ENCODE measurements around the gene ZNF22. TPM values are rescaled to one million over a fixed set of nuclear protein-coding genes. Genes with fewer than 3 reads are reported as not detected.

ZNF22 gene
- total and polyA plus RNA-seq, 2 of the 8 experiments (the other 6 are each of a cell fraction or from before 2014, with no cell fraction given), result 18.2 to 45.2 TPM

DNA sequence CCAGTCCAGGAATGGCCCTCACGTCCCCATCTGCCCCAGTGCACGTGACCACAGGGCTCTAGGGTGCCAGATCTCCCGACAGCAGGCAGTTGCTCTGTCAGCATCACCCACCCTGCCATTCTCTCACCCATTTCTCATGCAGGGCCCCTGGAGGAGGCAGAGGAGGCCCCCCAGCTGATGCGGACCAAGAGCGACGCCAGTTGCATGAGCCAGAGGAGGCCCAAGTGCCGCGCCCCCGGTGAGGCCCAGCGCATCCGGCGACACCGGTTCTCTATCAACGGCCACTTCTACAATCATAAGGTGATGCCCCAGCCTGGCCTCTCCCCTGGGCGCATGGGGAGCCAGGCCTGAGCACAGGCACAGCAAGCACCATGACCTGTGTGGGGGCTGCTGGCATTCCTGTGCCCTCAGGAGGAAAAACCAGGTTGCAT lies 16.0 kb upstream of the ZNF22 start:
- H4K91ac ChIP-seq (replicated peaks; ENCODE audit: insufficient read length, low read length), result peak overlapping the region; percentile 18
- no peak overlapping the region for H2AFZ ChIP-seq (ENCODE audit: low read length)
- ChIA-PET POLR2A (ENCODE audit: partially characterized antibody) (no interaction called here), CTCF (ENCODE audit: partially characterized antibody) (interaction anchor here (12.1 kb wide), 1 partner anchor 50 kb away, joined by 117 read pairs; no protein-coding TSS in a partner anchor)
- no peak overlapping the region for H2BK15ac ChIP-seq (ENCODE audit: low read length)
- FAIRE-seq, result no peak
- no peak overlapping the region for H3K27ac ChIP-seq (ENCODE audit: low read depth, low read length)
- H4K5ac ChIP-seq (ENCODE audit: insufficient read length, low read depth, low read length), result no peak overlapping the region
- H3K9me3 ChIP-seq (ENCODE audit: insufficient read depth in 2 of 2, low read depth in 1 of 2, low read length in 1 of 2), result no peaks in the 10 kb centered on the region
- H4K8ac ChIP-seq (ENCODE audit: extremely low read depth, insufficient read depth, low read length), result peak overlapping the region; percentile 38; the same call in 1 of the 2 replicates
- TF ChIP-seq TEAD4 (IDR thresholded peaks at IDR 0.05; ENCODE audit: low read depth, low read length), result no peak
- no peak for TF ChIP-seq CTBP2 (IDR thresholded peaks at IDR 0.05; ENCODE audit: borderline replicate concordance, insufficient read depth, insufficient read length, low read length)
- no peak for TF ChIP-seq CEBPB (IDR thresholded peaks at IDR 0.05; ENCODE audit: low read depth, low read length)
- H2BK5ac ChIP-seq (ENCODE audit: low read depth, low read length), result no peak overlapping the region
- peaks cover 7 to 29% (median 19%) of the 10 kb centered on the region in 4 experiments for H3K4me1 ChIP-seq (replicated peaks in 1 of 4; ENCODE audit: control insufficient read depth in 3 of 4, insufficient read depth in 4 of 4, low read length in 3 of 4)
- no peak for DNase-seq (ENCODE audit: low read depth in 1 of 2, low spot score in 2 of 2)
- H2BK120ac ChIP-seq (replicated peaks; ENCODE audit: low read depth, low read length), result no peak overlapping the region
- H2AK5ac ChIP-seq (ENCODE audit: low read depth, low read length), result no peak overlapping the region
- H3K4me2 ChIP-seq (ENCODE audit: insufficient read depth in 1 of 2, low read depth in 2 of 2, low read length in 2 of 2), result no peak overlapping the region
- H3K4me3 ChIP-seq (ENCODE audit: extremely low read depth in 1 of 4, insufficient read depth in 2 of 4, low read depth in 3 of 4, low read length in 4 of 4), result no peak overlapping the region
- WGBS, 2 experiments (ENCODE audit: extremely low coverage in 1 of 2, insufficient coverage in 1 of 2, insufficient read length in 1 of 2, insufficient replicate concordance in 2 of 2, low coverage in 1 of 2, low lambda C conversion rate in 2 of 2, missing lambda C conversion rate in 1 of 2), result 90% methylated on average over 15 of the region's 15 CpGs; no CpG with 5 or more reads in 1 of the 2 experiments
- H4K20me1 ChIP-seq (replicated peaks in 1 of 2; ENCODE audit: control insufficient read depth in 1 of 2, insufficient read depth in 2 of 2, low read length in 2 of 2), result no peaks in the 10 kb centered on the region
- peak overlapping the region; percentile 33; the same call in 1 of the 2 replicates for H2BK12ac ChIP-seq (ENCODE audit: low read depth, low read length)
- no peak overlapping the region for H3K18ac ChIP-seq (ENCODE audit: extremely low read depth, low read length)
- no peak overlapping the region; the same call in 1 of the 2 replicates for H2BK20ac ChIP-seq (ENCODE audit: low read length)
- no peaks in the 10 kb centered on the region for H3K23me2 ChIP-seq (ENCODE audit: low read depth, low read length)
- H3K14ac ChIP-seq (ENCODE audit: insufficient read length), result no peak overlapping the region
- H3K27me3 ChIP-seq (replicated peaks in 1 of 4; ENCODE audit: control insufficient read depth in 3 of 4, extremely low read depth in 1 of 4, insufficient read depth in 3 of 4, low read length in 3 of 4), result peaks cover 0 to 3% (median 1%) of the 10 kb centered on the region in 4 experiments; a peak in 4 of 7 replicates
- H3K4ac ChIP-seq (replicated peaks; ENCODE audit: insufficient read length, low read depth, low read length), result no peak overlapping the region
- peaks cover 0 to 7% (median 0%) of the 10 kb centered on the region in 4 experiments; a peak in 1 of 8 replicates for H3K36me3 ChIP-seq (ENCODE audit: control insufficient read depth in 2 of 4, insufficient read depth in 4 of 4, low read length in 3 of 4)
- H3K79me2 ChIP-seq (ENCODE audit: control insufficient read depth in 1 of 2, insufficient read depth in 2 of 2, low read length in 2 of 2), result no peaks in the 10 kb centered on the region
- H3K56ac ChIP-seq (replicated peaks; ENCODE audit: insufficient read length, low read depth, low read length), result no peak overlapping the region
- H3K23ac ChIP-seq (ENCODE audit: insufficient read length), result no peak overlapping the region
- no peak overlapping the region for H3K9ac ChIP-seq (replicated peaks in 1 of 4; ENCODE audit: extremely low read depth in 1 of 4, low read depth in 3 of 4, low read length in 3 of 4)
- H3K79me1 ChIP-seq (ENCODE audit: low read depth, low read length), result no peaks in the 10 kb centered on the region
